Measurements from ENCODE around the gene CC2D2B. TPM values are rescaled to one million over a fixed set of nuclear protein-coding genes. Genes with fewer than 3 reads are reported as not detected.

Gene CC2D2B
- total and polyA plus RNA-seq, 2 of the 13 experiments (the other 11 are each of a cell fraction or from before 2014, with no cell fraction given): 0.20 TPM; not detected in 1

- TF ChIP-seq YY1 (IDR thresholded peaks at IDR 0.05; ENCODE audit: insufficient read depth, insufficient replicate concordance, low read depth, low read length) (peak; percentile 82), ZNF33A (CRISPR knock-in tag; IDR thresholded peaks at IDR 0.05; ENCODE audit: borderline replicate concordance) (no peak), AHR (CRISPR knock-in tag; IDR thresholded peaks at IDR 0.05) (peak; percentile 25; the same call in 1 of the 2 replicates), ZNF274 (CRISPR knock-in tag; IDR thresholded peaks at IDR 0.05) (no peak; the same call in 1 of the 2 replicates), ZNF12 (CRISPR knock-in tag; IDR thresholded peaks at IDR 0.05) (no peak), HDAC1 (CRISPR knock-in tag; IDR thresholded peaks at IDR 0.05) (0 out of 2 replicates have a peak, but pooled peaks have one; percentile 6), ZNF512 (CRISPR knock-in tag; IDR thresholded peaks at IDR 0.05) (no peak), HOMEZ (CRISPR knock-in tag; IDR thresholded peaks at IDR 0.05; ENCODE audit: low read depth) (0 out of 2 replicates have a peak, but pooled peaks have one; percentile 21), ZBTB21 (CRISPR knock-in tag; IDR thresholded peaks at IDR 0.05) (no peak), NFRKB (IDR thresholded peaks at IDR 0.05) (no peak), ZNF562 (CRISPR knock-in tag; IDR thresholded peaks at IDR 0.05; ENCODE audit: borderline replicate concordance) (peak; percentile 70), SIX4 (CRISPR knock-in tag; IDR thresholded peaks at IDR 0.05) (no peak), CTCF (CRISPR knock-in tag; IDR thresholded peaks at IDR 0.05) (peak; percentile 41; the same call in 1 of the 2 replicates), ZZZ3 (CRISPR knock-in tag; IDR thresholded peaks at IDR 0.05; ENCODE audit: borderline replicate concordance) (peak; percentile 47; the same call in 1 of the 2 replicates), ZNF766 (CRISPR knock-in tag; IDR thresholded peaks at IDR 0.05; ENCODE audit: borderline replicate concordance) (peak; percentile 92), RBM39 (IDR thresholded peaks at IDR 0.05; ENCODE audit: low read depth, low read length, poor library complexity, severe bottlenecking) (peak; percentile 46), RFXAP (CRISPR knock-in tag; IDR thresholded peaks at IDR 0.05; ENCODE audit: borderline replicate concordance) (peak; percentile 93; the same call in 1 of the 2 replicates), RXRB (CRISPR knock-in tag; IDR thresholded peaks at IDR 0.05; ENCODE audit: borderline replicate concordance) (no peak; the same call in 1 of the 2 replicates), CHD2 (IDR thresholded peaks at IDR 0.05; ENCODE audit: low read depth, low read length) (peak; percentile 97), HNRNPL (IDR thresholded peaks at IDR 0.05; ENCODE audit: low read depth, low read length) (no peak), ZNF883 (CRISPR knock-in tag; IDR thresholded peaks at IDR 0.05; ENCODE audit: not compliant biosample characterization) (peak; percentile 80), SMYD3 (CRISPR knock-in tag; IDR thresholded peaks at IDR 0.05) (no peak), EED (CRISPR knock-in tag; IDR thresholded peaks at IDR 0.05) (no peak), BORCS8-MEF2B (CRISPR knock-in tag; IDR thresholded peaks at IDR 0.05) (peak; percentile 89), ZNF598 (CRISPR knock-in tag; IDR thresholded peaks at IDR 0.05; ENCODE audit: borderline replicate concordance) (no peak; the same call in 1 of the 2 replicates), SP2 (CRISPR knock-in tag; IDR thresholded peaks at IDR 0.05) (0 out of 2 replicates have a peak, but pooled peaks have one; percentile 32)
Measured at GRCh38 chr10:96043033-96043892, 135.5 kb downstream of the CC2D2B start, which contains the start of gene CCNJ (continued).
